Effector memory CD4-positive, alpha-beta T cell (primary cell): ENCODE results near the gene TSC22D3.
"Not testable (repeated sequence)": the region's sequence is repeated elsewhere in the genome, so short reads cannot be mapped to it uniquely, and the experiment has no call there.

Experiments used
- DNase-seq, 3 donors: peaks; one replicate each; pipeline ENCODE4 v3.0.0-alpha.2; 2020
- H3K27ac ChIP-seq: 2 replicates; pipeline ENCODE4 v1.7.0; 2013; ENCODE audit warnings: mild to moderate bottlenecking, low read length, moderate library complexity; ENCODE audit not compliant: insufficient read depth, poor library complexity, severe bottlenecking
- H3K27me3 ChIP-seq: replicated peaks from 2 replicates; pipeline ENCODE4 v1.7.0; 2013; ENCODE audit warnings: mild to moderate bottlenecking, low read length; ENCODE audit not compliant: insufficient read depth, control insufficient read depth, poor library complexity, severe bottlenecking
- H3K36me3 ChIP-seq: 2 replicates; pipeline ENCODE4 v1.7.0; 2013; ENCODE audit warnings: mild to moderate bottlenecking, low read length, moderate library complexity; ENCODE audit not compliant: control insufficient read depth, insufficient read depth
- H3K4me1 ChIP-seq: 2 replicates; pipeline ENCODE4 v1.7.0; 2013; ENCODE audit warnings: low read length, mild to moderate bottlenecking; ENCODE audit not compliant: control insufficient read depth, insufficient read depth, poor library complexity, severe bottlenecking
- H3K4me3 ChIP-seq: 2 replicates; pipeline ENCODE4 v1.7.0; 2013; ENCODE audit warnings: low read length, low read depth, mild to moderate bottlenecking; ENCODE audit not compliant: insufficient read depth, poor library complexity, severe bottlenecking
- H3K9me3 ChIP-seq: 2 replicates; pipeline ENCODE4 v1.7.0; 2013; ENCODE audit warnings: mild to moderate bottlenecking, low read length, moderate library complexity; ENCODE audit not compliant: control insufficient read depth
- total RNA-seq, 3 donors: gene quantifications; one replicate each; lab custom pipeline; 2026; lab: John Stamatoyannopoulos, UW

The TSC22D3 gene
- 2,079 to 3,774 (median 2,930) reads per million in 3 donors for total RNA-seq

GRCh38 chrX:107775734-107776511 is at the start of gene TSC22D3:
TSS of gene TSC22D3 (minus strand) at chrX:107775787. CDS start at chrX:107775419, 368 bp downstream.
- H3K27ac ChIP-seq = peak within 1 kb of the TSS; percentile 49

GRCh38 chrX:107823456-107823855 is 47.9 kb upstream of the TSC22D3 start:
- no peaks in the 10 kb centered on the region for H3K27me3 ChIP-seq
- no peaks in the 10 kb centered on the region for H3K4me1 ChIP-seq
- no peak for DNase-seq
- H3K36me3 ChIP-seq = no peaks in the 10 kb centered on the region
- H3K27ac ChIP-seq = no peak overlapping the region
- peaks cover 3% of the 10 kb centered on the region for H3K9me3 ChIP-seq
- no peak overlapping the region for H3K4me3 ChIP-seq

More at GRCh38 chrX:107775734-107776511, at the start of gene TSC22D3:
- Histone ChIP-seq H3K27me3 (no peaks in the 10 kb centered on the region), H3K9me3 (no peaks in the 10 kb centered on the region), H3K36me3 (no peaks in the 10 kb centered on the region), H3K4me1 (no peaks in the 10 kb centered on the region), H3K4me3 (peak within 1 kb of the TSS; percentile 49)
- peak; percentile 35 to 49 (median 39) for DNase-seq

GRCh38 chrX:107823042-107823441 is 47.5 kb upstream of the TSC22D3 start:
- Histone ChIP-seq H3K4me3 (no peak overlapping the region), H3K36me3 (no peaks in the 10 kb centered on the region), H3K27ac (no peak overlapping the region), H3K9me3 (peaks cover 3% of the 10 kb centered on the region), H3K4me1 (no peaks in the 10 kb centered on the region), H3K27me3 (no peaks in the 10 kb centered on the region)
- no peak for DNase-seq

GRCh38 chrX:107818900-107819521 is 43.4 kb upstream of the TSC22D3 start:
- DNase-seq = no peak
- Histone ChIP-seq H3K4me3 (no peak overlapping the region), H3K9me3 (peaks cover 3% of the 10 kb centered on the region), H3K4me1 (no peaks in the 10 kb centered on the region), H3K27me3 (no peaks in the 10 kb centered on the region), H3K36me3 (no peaks in the 10 kb centered on the region), H3K27ac (no peak overlapping the region)

GRCh38 chrX:107810053-107810452 is 34.5 kb upstream of the TSC22D3 start:
- not testable (repeated sequence) for H3K4me3 ChIP-seq, H3K27me3 ChIP-seq, DNase-seq, H3K9me3 ChIP-seq, H3K36me3 ChIP-seq, H3K27ac ChIP-seq, H3K4me1 ChIP-seq

GRCh38 chrX:107805179-107805578 is 29.6 kb upstream of the TSC22D3 start:
- no peaks in the 10 kb centered on the region for H3K27me3 ChIP-seq
- H3K4me3 ChIP-seq = no peak overlapping the region
- no peaks in the 10 kb centered on the region for H3K9me3 ChIP-seq
- no peaks in the 10 kb centered on the region for H3K36me3 ChIP-seq
- DNase-seq = no peak
- no peaks in the 10 kb centered on the region for H3K4me1 ChIP-seq
- H3K27ac ChIP-seq = no peak overlapping the region

GRCh38 chrX:107804427-107804826 is 28.8 kb upstream of the TSC22D3 start:
- no peak for DNase-seq
- no peaks in the 10 kb centered on the region for H3K4me1 ChIP-seq
- no peaks in the 10 kb centered on the region for H3K27me3 ChIP-seq
- H3K9me3 ChIP-seq = no peaks in the 10 kb centered on the region
- no peak overlapping the region for H3K4me3 ChIP-seq
- H3K36me3 ChIP-seq = no peaks in the 10 kb centered on the region
- no peak overlapping the region for H3K27ac ChIP-seq

GRCh38 chrX:107787827-107788226 is 12.2 kb upstream of the TSC22D3 start:
- no peaks in the 10 kb centered on the region for H3K9me3 ChIP-seq

GRCh38 chrX:107780525-107780924 is 4.9 kb upstream of the TSC22D3 start:
- Histone ChIP-seq H3K36me3 (no peaks in the 10 kb centered on the region), H3K27ac (no peak overlapping the region), H3K4me3 (no peak overlapping the region), H3K9me3 (no peaks in the 10 kb centered on the region), H3K27me3 (no peaks in the 10 kb centered on the region), H3K4me1 (no peaks in the 10 kb centered on the region)
- DNase-seq = no peak

More at GRCh38 chrX:107787827-107788226, 12.2 kb upstream of the TSC22D3 start:
- Histone ChIP-seq H3K4me3 (no peak overlapping the region), H3K27ac (no peak overlapping the region), H3K36me3 (no peaks in the 10 kb centered on the region), H3K4me1 (no peaks in the 10 kb centered on the region), H3K27me3 (no peaks in the 10 kb centered on the region)
- DNase-seq = no peak

GRCh38 chrX:107777536-107777832 is 1.9 kb upstream of the TSC22D3 start, which contains the start of gene NCBP2L:
TSS of gene NCBP2L (plus strand) at chrX:107777733. CDS start at chrX:107794221, 16,488 bp downstream.
- Histone ChIP-seq H3K27ac (peak within 1 kb of the TSS; percentile 49), H3K4me1 (no peaks in the 10 kb centered on the region), H3K36me3 (no peaks in the 10 kb centered on the region), H3K9me3 (no peaks in the 10 kb centered on the region), H3K27me3 (no peaks in the 10 kb centered on the region), H3K4me3 (peak within 1 kb of the TSS; percentile 49)
- no peak for DNase-seq
